SK-N-SH (cell line): ENCODE measurements around the gene SULT2B1. TPM values are rescaled to one million over a fixed set of nuclear protein-coding genes. Genes with fewer than 3 reads are reported as not detected.

ENCODE experiments used
- CTCF ChIA-PET: fragments of 300-600, 350-600 bp; formaldehyde crosslinking; extraction: SDS; loops from one replicate; lab custom pipeline; 2021; lab: Yijun Ruan, JAX
- POLR2A ChIA-PET: fragments of 350-600 bp; sonication (Branson Sonifier 250); formaldehyde crosslinking; extraction: SDS; loops from one replicate; lab custom pipeline; 2020; ENCODE audit warnings: antibody characterized with exemption, inconsistent platforms; lab: Yijun Ruan, JAX
- DNase-seq: peaks from one replicate; pipeline ENCODE4 v3.0.0; 2012
- H2AFZ ChIP-seq: fragments of 200-600 bp; sonication (generic); 2 replicates; pipeline ENCODE4 v1.8.1; 2016; ENCODE audit warnings: antibody characterized with exemption, mild to moderate bottlenecking, low read depth
- H3F3A ChIP-seq: fragments of 200-600 bp; sonication (generic); replicated peaks from 2 replicates; pipeline ENCODE3; 2016; ENCODE audit warnings: antibody characterized with exemption, mild to moderate bottlenecking; ENCODE audit not compliant: insufficient read depth
- H3K27ac ChIP-seq, 2 experiments: fragments of 200-500 bp in 1 of 2; fragments of 200-600 bp in 1 of 2; sonication (Bioruptor generic) in 1 of 2; sonication (generic), shearing (Covaris generic) in 1 of 2; 2 replicates each; pipeline versions ENCODE4 v1.5.1 to v1.6.1; 2014 to 2016; ENCODE audit warnings: low read depth in 2 of 2, inconsistent platforms in 1 of 2, low read length in 1 of 2, mild to moderate bottlenecking in 1 of 2, mixed read lengths in 1 of 2
- H3K27me3 ChIP-seq: fragments of 200-600 bp; sonication (generic), shearing (Covaris generic); 2 replicates; pipeline ENCODE4 v1.6.1; 2016; ENCODE audit warnings: mixed run types; ENCODE audit not compliant: insufficient read depth
- H3K36me3 ChIP-seq, 2 experiments: fragments of 200-500 bp in 1 of 2; fragments of 200-600 bp in 1 of 2; sonication (Bioruptor generic) in 1 of 2; sonication (generic) in 1 of 2; replicated peaks in 1 of 2; 2 replicates each; pipeline versions ENCODE3 to v1.5.1; 2014 to 2016; ENCODE audit warnings: low read length in 1 of 2, mild to moderate bottlenecking in 1 of 2; ENCODE audit not compliant: insufficient read depth in 2 of 2, control insufficient read depth in 1 of 2
- H3K4me1 ChIP-seq, 2 experiments: fragments of 200-500 bp in 1 of 2; fragments of 200-600 bp in 1 of 2; sonication (Bioruptor generic) in 1 of 2; sonication (generic), shearing (Covaris generic) in 1 of 2; 2 replicates each; pipeline versions ENCODE4 v1.5.1 to v1.6.1; 2014 to 2016; ENCODE audit warnings: low read depth in 1 of 2, low read length in 1 of 2, mixed run types in 1 of 2; ENCODE audit not compliant: insufficient read depth in 2 of 2, control insufficient read depth in 1 of 2
- H3K4me2 ChIP-seq: fragments of 200-600 bp; sonication (generic), shearing (Covaris generic); 2 replicates; pipeline ENCODE4 v1.6.1; 2017; ENCODE audit warnings: mixed run types
- H3K4me3 ChIP-seq, 2 experiments: fragments of 200-500 bp in 1 of 2; fragments of 200-600 bp in 1 of 2; sonication (Bioruptor generic) in 1 of 2; sonication (generic), shearing (Covaris generic) in 1 of 2; 2 replicates each; pipeline versions ENCODE4 v1.5.1 to v1.8.1; 2014 to 2016; ENCODE audit warnings: low read depth in 2 of 2, inconsistent platforms in 1 of 2, low read length in 1 of 2, mild to moderate bottlenecking in 1 of 2, mixed read lengths in 1 of 2, moderate library complexity in 1 of 2
- H3K79me2 ChIP-seq: fragments of 200-600 bp; sonication (generic); 2 replicates; pipeline ENCODE4 v1.8.1; 2017; ENCODE audit warnings: mild to moderate bottlenecking; ENCODE audit not compliant: insufficient read depth
- H3K9ac ChIP-seq: fragments of 200-600 bp; sonication (generic); 2 replicates; pipeline ENCODE4 v1.6.1; 2017; ENCODE audit warnings: mixed run types
- H3K9me2 ChIP-seq: fragments of 200-600 bp; sonication (generic); 2 replicates; pipeline ENCODE4 v1.6.1; 2017; ENCODE audit warnings: mixed run types
- H3K9me3 ChIP-seq: fragments of 200-600 bp; sonication (generic); 2 replicates; pipeline ENCODE4 v1.6.1; 2017; ENCODE audit warnings: mixed run types, mild to moderate bottlenecking, moderate library complexity
- H4K20me1 ChIP-seq: fragments of 200-600 bp; sonication (generic); 2 replicates; pipeline ENCODE4 v1.6.1; 2017; ENCODE audit warnings: mild to moderate bottlenecking, mixed run types; ENCODE audit not compliant: insufficient read depth
- CHD2 ChIP-seq: fragments of 150-350 bp; IDR thresholded peaks from 2 replicates; pipeline ENCODE4 v1.6.1; 2018; ENCODE audit warnings: low read length; ENCODE audit not compliant: partially characterized antibody
- ELF1 ChIP-seq: IDR thresholded peaks from 2 replicates; pipeline ENCODE4 v1.4.0; 2012
- EP300 ChIP-seq, 2 experiments: IDR thresholded peaks; 2 replicates each; pipeline versions ENCODE4 v1.4.0 to v1.6.1; 2012; ENCODE audit warnings: borderline replicate concordance in 1 of 2, low read depth in 1 of 2, low read length in 1 of 2
- EZH2phosphoT487 ChIP-seq: fragments of 200-600 bp; sonication (generic); IDR thresholded peaks from 2 replicates; pipeline ENCODE4 v1.6.1; 2017; ENCODE audit warnings: low read depth, mixed run types, mild to moderate bottlenecking, antibody characterized with exemption, moderate library complexity, borderline replicate concordance
- FOSL2 ChIP-seq: IDR thresholded peaks from 2 replicates; pipeline ENCODE4 v1.4.0; 2012; ENCODE audit warnings: low read depth, mild to moderate bottlenecking, moderate library complexity, borderline replicate concordance
- FOXJ3 ChIP-seq: sonication (generic); formaldehyde crosslinking; IDR thresholded peaks from 2 replicates; pipeline ENCODE4 v1.5.1; 2020; ENCODE audit warnings: mild to moderate bottlenecking, missing genetic modification reagents
- FOXM1 ChIP-seq: IDR thresholded peaks from 2 replicates; pipeline ENCODE4 v1.4.0; 2012; ENCODE audit warnings: low read depth, mild to moderate bottlenecking
- GABPA ChIP-seq: IDR thresholded peaks from 2 replicates; pipeline ENCODE4 v1.4.0; 2012; ENCODE audit warnings: low read depth, mild to moderate bottlenecking
- GATA2 ChIP-seq: sonication (generic); formaldehyde crosslinking; IDR thresholded peaks from 2 replicates; pipeline ENCODE4 v1.5.0; 2020; ENCODE audit warnings: mild to moderate bottlenecking, missing genetic modification reagents
- JUND ChIP-seq: IDR thresholded peaks from 2 replicates; pipeline ENCODE4 v1.4.0; 2012
- MEF2A ChIP-seq: IDR thresholded peaks from 2 replicates; pipeline ENCODE4 v1.4.0; 2012; ENCODE audit warnings: low read depth, borderline replicate concordance
- MXI1 ChIP-seq: IDR thresholded peaks from 2 replicates; pipeline ENCODE4 v1.6.1; 2012; ENCODE audit warnings: mild to moderate bottlenecking, low read depth, low read length, improper control_type of control experiment
- NFIC ChIP-seq: IDR thresholded peaks from 2 replicates; pipeline ENCODE4 v1.4.0; 2012; ENCODE audit warnings: borderline replicate concordance
- POLR2AphosphoS5 ChIP-seq: IDR thresholded peaks from 2 replicates; pipeline ENCODE4 v1.6.1; 2012; ENCODE audit warnings: low read depth, low read length
- RAD21 ChIP-seq: IDR thresholded peaks from 2 replicates; pipeline ENCODE4 v1.6.1; 2012; ENCODE audit warnings: mild to moderate bottlenecking, low read length
- RCOR1 ChIP-seq: fragments of 150-350 bp; IDR thresholded peaks from 2 replicates; pipeline ENCODE4 v1.6.1; 2017; ENCODE audit warnings: antibody characterized with exemption, low read length
- RFX5 ChIP-seq: IDR thresholded peaks from 2 replicates; pipeline ENCODE4 v1.6.1; 2012; ENCODE audit warnings: mild to moderate bottlenecking, improper control_type of control experiment, low read length
- RXRA ChIP-seq: IDR thresholded peaks from 2 replicates; pipeline ENCODE4 v1.4.0; 2012; ENCODE audit warnings: low read depth, mild to moderate bottlenecking, borderline replicate concordance
- SIN3A ChIP-seq: IDR thresholded peaks from 2 replicates; pipeline ENCODE4 v1.6.1; 2012; ENCODE audit warnings: low read depth, mild to moderate bottlenecking, low read length, moderate library complexity, borderline replicate concordance
- SMC3 ChIP-seq: IDR thresholded peaks from 2 replicates; pipeline ENCODE4 v1.6.1; 2012; ENCODE audit warnings: low read depth, low read length, improper control_type of control experiment
- TAF1 ChIP-seq: IDR thresholded peaks from 2 replicates; pipeline ENCODE4 v1.6.1; 2012; ENCODE audit warnings: low read depth, mild to moderate bottlenecking, low read length, moderate library complexity, borderline replicate concordance
- TCF12 ChIP-seq: IDR thresholded peaks from 2 replicates; pipeline ENCODE4 v1.4.0; 2012
- YY1 ChIP-seq: IDR thresholded peaks from 2 replicates; pipeline ENCODE4 v1.4.0; 2012; ENCODE audit warnings: low read depth, mild to moderate bottlenecking
- WGBS: methylation state at CpG from one replicate; pipeline ENCODE4 v1.1.6; 2017; ENCODE audit warnings: low lambda C conversion rate; 5-methylcytosine and 5-hydroxymethylcytosine counted together
- polyA plus RNA-seq, 3 experiments: library from polyadenylated mRNA; depleted of rRNA; stranded (reverse); fragments of >200 nt; gene quantifications; 2 replicates each; pipeline ENCODE4 v1.2.3, GENCODE V29; 2012
- TF ChIP-seq, protein P1 (sequence below): IDR thresholded peaks from 2 replicates; pipeline ENCODE4; 2012
- TF ChIP-seq, protein P2 (sequence below): fragments of 150-350 bp; IDR thresholded peaks from 2 replicates; pipeline ENCODE4 v1.6.1; 2016; ENCODE audit warnings: mild to moderate bottlenecking, low read depth, low read length
- TF ChIP-seq, protein P3 (sequence below): fragments of 150-350 bp; IDR thresholded peaks from 2 replicates; pipeline ENCODE4 v1.6.1; 2017; ENCODE audit warnings: antibody characterized with exemption, low read length, low read depth, borderline replicate concordance
- TF ChIP-seq, protein P4 (sequence below): IDR thresholded peaks from 2 replicates; pipeline ENCODE4 v1.4.0; 2012; ENCODE audit warnings: low read depth
- TF ChIP-seq, protein P5 (sequence below): IDR thresholded peaks from 2 replicates; pipeline ENCODE4 v1.6.1; 2012; ENCODE audit warnings: mild to moderate bottlenecking, low read depth, low read length, moderate library complexity

SULT2B1 gene
- polyA plus RNA-seq, 1 of the 3 experiments (the other 2 are of a cell fraction), result 0.92 TPM

DNA sequence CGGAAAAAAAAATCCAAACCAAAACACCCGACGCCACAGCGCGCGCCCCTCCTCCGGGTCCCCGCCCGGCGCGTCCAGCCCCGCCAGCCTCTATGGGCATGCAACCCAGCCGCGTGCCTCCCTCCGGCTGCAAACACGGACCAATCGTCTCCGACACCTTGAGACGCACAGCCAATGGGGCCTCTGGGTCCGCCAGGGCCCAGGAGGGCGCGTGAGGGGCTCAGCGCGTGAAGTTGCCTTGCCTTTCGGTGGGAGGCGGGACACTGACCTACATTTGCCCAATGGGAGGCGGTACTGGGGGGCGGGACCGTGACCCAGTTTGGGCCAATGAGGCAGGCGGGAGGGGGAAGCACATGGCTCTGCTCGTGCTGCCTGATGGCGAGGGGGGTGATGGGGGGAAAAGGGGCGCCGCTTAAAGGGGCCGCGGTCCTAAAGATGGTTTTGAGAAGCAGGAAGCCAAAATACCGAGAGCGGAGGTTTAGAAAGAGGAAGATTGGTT lies 85.5 kb downstream of the SULT2B1 start:
- H3K9me2 ChIP-seq, result no peaks in the 10 kb centered on the region
- H3K79me2 ChIP-seq, result no peaks in the 10 kb centered on the region; the same call in 1 of the 2 replicates
- H3K9ac ChIP-seq, result peak overlapping the region; percentile 96
- WGBS, result 2% methylated on average over 24 of the region's 38 CpGs
- H3K4me3 ChIP-seq, result peak overlapping the region; percentile 74 to 79
- H3K4me1 ChIP-seq, result peaks cover 31 to 39% of the 10 kb centered on the region in 2 experiments
- peaks cover 0 to 5% of the 10 kb centered on the region in 2 experiments for H3K36me3 ChIP-seq
- peak overlapping the region; percentile 99 for H3K27ac ChIP-seq
- peak overlapping the region; percentile 99 for H3K4me2 ChIP-seq
- H3F3A ChIP-seq, result peaks cover 30% of the 10 kb centered on the region
- H2AFZ ChIP-seq, result peak overlapping the region; percentile 89
- DNase-seq, result peak; percentile 91
- ChIA-PET CTCF (interaction anchor here (0.7 to 1.3 kb wide), 2 partner anchors 50 to 509 kb away, joined by 3 to 4 read pairs; no protein-coding TSS in a partner anchor), POLR2A (no interaction called here)
- H3K27me3 ChIP-seq, result no peaks in the 10 kb centered on the region
- H4K20me1 ChIP-seq, result no peaks in the 10 kb centered on the region
- H3K9me3 ChIP-seq, result no peaks in the 10 kb centered on the region
- TF ChIP-seq RAD21, result no peak
- TF ChIP-seq POLR2AphosphoS5, result no peak
- no peak for TF ChIP-seq ELF1
- TF ChIP-seq RXRA, result no peak; the same call in 1 of the 2 replicates
- TF ChIP-seq RFX5, result peak; percentile 75
- TF ChIP-seq, protein P1, sequence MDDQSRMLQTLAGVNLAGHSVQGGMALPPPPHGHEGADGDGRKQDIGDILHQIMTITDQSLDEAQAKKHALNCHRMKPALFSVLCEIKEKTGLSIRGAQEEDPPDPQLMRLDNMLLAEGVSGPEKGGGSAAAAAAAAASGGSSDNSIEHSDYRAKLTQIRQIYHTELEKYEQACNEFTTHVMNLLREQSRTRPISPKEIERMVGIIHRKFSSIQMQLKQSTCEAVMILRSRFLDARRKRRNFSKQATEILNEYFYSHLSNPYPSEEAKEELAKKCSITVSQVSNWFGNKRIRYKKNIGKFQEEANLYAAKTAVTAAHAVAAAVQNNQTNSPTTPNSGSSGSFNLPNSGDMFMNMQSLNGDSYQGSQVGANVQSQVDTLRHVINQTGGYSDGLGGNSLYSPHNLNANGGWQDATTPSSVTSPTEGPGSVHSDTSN, result no peak
- TF ChIP-seq EZH2phosphoT487, result no peak
- TF ChIP-seq MEF2A, result no peak
- TF ChIP-seq YY1, result no peak
- TF ChIP-seq, protein P2, sequence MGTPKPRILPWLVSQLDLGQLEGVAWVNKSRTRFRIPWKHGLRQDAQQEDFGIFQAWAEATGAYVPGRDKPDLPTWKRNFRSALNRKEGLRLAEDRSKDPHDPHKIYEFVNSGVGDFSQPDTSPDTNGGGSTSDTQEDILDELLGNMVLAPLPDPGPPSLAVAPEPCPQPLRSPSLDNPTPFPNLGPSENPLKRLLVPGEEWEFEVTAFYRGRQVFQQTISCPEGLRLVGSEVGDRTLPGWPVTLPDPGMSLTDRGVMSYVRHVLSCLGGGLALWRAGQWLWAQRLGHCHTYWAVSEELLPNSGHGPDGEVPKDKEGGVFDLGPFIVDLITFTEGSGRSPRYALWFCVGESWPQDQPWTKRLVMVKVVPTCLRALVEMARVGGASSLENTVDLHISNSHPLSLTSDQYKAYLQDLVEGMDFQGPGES, result peak; percentile 61; the same call in 1 of the 2 replicates
- no peak for TF ChIP-seq JUND
- TF ChIP-seq SMC3, result no peak
- TF ChIP-seq TAF1, result no peak; the same call in 1 of the 2 replicates
- no peak for TF ChIP-seq FOSL2
- TF ChIP-seq, protein P3, sequence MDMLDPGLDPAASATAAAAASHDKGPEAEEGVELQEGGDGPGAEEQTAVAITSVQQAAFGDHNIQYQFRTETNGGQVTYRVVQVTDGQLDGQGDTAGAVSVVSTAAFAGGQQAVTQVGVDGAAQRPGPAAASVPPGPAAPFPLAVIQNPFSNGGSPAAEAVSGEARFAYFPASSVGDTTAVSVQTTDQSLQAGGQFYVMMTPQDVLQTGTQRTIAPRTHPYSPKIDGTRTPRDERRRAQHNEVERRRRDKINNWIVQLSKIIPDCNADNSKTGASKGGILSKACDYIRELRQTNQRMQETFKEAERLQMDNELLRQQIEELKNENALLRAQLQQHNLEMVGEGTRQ, result peak; percentile 48; the same call in 1 of the 2 replicates
- TF ChIP-seq, protein P4, sequence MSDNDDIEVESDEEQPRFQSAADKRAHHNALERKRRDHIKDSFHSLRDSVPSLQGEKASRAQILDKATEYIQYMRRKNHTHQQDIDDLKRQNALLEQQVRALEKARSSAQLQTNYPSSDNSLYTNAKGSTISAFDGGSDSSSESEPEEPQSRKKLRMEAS, result peak; percentile 99
- no peak for TF ChIP-seq GATA2 (CRISPR knock-in tag)
- no peak for TF ChIP-seq RCOR1
- peak; percentile 89 for TF ChIP-seq MXI1
- TF ChIP-seq, protein P5, sequence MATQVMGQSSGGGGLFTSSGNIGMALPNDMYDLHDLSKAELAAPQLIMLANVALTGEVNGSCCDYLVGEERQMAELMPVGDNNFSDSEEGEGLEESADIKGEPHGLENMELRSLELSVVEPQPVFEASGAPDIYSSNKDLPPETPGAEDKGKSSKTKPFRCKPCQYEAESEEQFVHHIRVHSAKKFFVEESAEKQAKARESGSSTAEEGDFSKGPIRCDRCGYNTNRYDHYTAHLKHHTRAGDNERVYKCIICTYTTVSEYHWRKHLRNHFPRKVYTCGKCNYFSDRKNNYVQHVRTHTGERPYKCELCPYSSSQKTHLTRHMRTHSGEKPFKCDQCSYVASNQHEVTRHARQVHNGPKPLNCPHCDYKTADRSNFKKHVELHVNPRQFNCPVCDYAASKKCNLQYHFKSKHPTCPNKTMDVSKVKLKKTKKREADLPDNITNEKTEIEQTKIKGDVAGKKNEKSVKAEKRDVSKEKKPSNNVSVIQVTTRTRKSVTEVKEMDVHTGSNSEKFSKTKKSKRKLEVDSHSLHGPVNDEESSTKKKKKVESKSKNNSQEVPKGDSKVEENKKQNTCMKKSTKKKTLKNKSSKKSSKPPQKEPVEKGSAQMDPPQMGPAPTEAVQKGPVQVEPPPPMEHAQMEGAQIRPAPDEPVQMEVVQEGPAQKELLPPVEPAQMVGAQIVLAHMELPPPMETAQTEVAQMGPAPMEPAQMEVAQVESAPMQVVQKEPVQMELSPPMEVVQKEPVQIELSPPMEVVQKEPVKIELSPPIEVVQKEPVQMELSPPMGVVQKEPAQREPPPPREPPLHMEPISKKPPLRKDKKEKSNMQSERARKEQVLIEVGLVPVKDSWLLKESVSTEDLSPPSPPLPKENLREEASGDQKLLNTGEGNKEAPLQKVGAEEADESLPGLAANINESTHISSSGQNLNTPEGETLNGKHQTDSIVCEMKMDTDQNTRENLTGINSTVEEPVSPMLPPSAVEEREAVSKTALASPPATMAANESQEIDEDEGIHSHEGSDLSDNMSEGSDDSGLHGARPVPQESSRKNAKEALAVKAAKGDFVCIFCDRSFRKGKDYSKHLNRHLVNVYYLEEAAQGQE, result no peak; the same call in 1 of the 2 replicates
- no peak for TF ChIP-seq GABPA
- TF ChIP-seq FOXM1, result no peak
- TF ChIP-seq CHD2, result peak; percentile 77
- no peak for TF ChIP-seq NFIC
- no peak for TF ChIP-seq SIN3A
- no peak for TF ChIP-seq FOXJ3 (CRISPR knock-in tag)
- no peak for TF ChIP-seq EP300 (IDR thresholded peaks at IDR 0.05; ENCODE audit: borderline replicate concordance in 1 of 2, low read depth in 1 of 2, low read length in 1 of 2)
- 0 out of 2 replicates have a peak, but pooled peaks have one; percentile 4 for TF ChIP-seq TCF12
